GM13977 (cell line): Measurements from ENCODE around the gene TMEM86A.

ENCODE experiments used
- DNase-seq: peaks from one replicate; pipeline ENCODE4 v3.0.0; 2012; ENCODE audit warnings: low spot score
- CTCF ChIP-seq: IDR thresholded peaks from 2 replicates; pipeline ENCODE4 v1.5.1; 2012; ENCODE audit warnings: mild to moderate bottlenecking, control low read depth; ENCODE audit not compliant: insufficient read depth; ENCODE audit errors: extremely low read depth, missing control alignments
- in situ Hi-C: fragments of 300-500 bp; cut with MboI; formaldehyde crosslinking; loops from one replicate; pipeline ENCODE4 v1.12.0; 2022; ENCODE audit warnings: low sequenced_read_pairs, low pct_unique_long_range_greater_than_20kb, mixed read lengths, inconsistent platforms; ENCODE audit not compliant: unreplicated experiment

The TMEM86A gene

DNA sequence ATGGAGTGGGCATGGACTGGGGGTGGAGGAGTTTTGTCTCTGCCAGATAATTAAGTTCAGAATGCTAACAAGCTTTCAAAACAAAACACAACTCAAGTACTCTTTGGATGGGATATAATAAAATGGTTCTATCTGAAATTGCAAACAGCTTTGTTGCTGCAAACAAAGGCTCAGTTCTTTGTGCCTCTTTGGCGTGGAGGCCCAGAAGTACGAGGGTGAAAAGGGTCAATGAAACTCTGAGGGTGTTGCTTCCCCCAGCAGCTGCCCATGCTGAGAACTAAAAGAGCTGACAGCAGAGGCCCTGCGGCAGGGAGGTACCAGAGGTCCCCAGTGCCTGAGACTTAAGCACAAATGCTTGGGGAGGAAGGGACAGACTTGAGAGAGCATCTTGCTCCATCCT, 53.9 kb downstream of the TMEM86A start:
- TF ChIP-seq CTCF, result no peak
- DNase-seq, result no peak
- in situ Hi-C loops, result no loop called here

GRCh38 chr11:18754308-18754707, 55.7 kb downstream of the TMEM86A start:
- TF ChIP-seq CTCF, result no peak
- no peak for DNase-seq

More at GRCh38 chr11:18754308-18754707, 55.7 kb downstream of the TMEM86A start:
- in situ Hi-C loops, result no loop called here
